GM18502 (cell line): ENCODE measurements around the gene ABCG1.
"Not testable (repeated sequence)": the region's sequence is repeated elsewhere in the genome, so short reads cannot be mapped to it uniquely, and the experiment has no call there.

ENCODE experiments used
- ATAC-seq: cut with Tn5 transposase; IDR thresholded peaks from one replicate; pipeline ENCODE4 v1.9.1; 2021; ENCODE audit warnings: mild to moderate bottlenecking; ENCODE audit not compliant: unreplicated experiment, poor library complexity

The ABCG1 gene

GRCh38 chr21:42285569-42286245 lies 66.8 kb downstream of the ABCG1 start:
- ATAC-seq = no peak

GRCh38 chr21:42286416-42286815 lies 67.5 kb downstream of the ABCG1 start:
- ATAC-seq = no peak

GRCh38 chr21:42287193-42288083 lies 68.5 kb downstream of the ABCG1 start:
- ATAC-seq = no peak

- ATAC-seq = no peak
Observed at GRCh38 chr21:42288962-42289361, 70.0 kb downstream of the ABCG1 start.

GRCh38 chr21:42289926-42290325 lies 71.0 kb downstream of the ABCG1 start:
- ATAC-seq = no peak

- no peak for ATAC-seq
Observed at GRCh38 chr21:42290505-42290904, 71.6 kb downstream of the ABCG1 start.

- no peak for ATAC-seq
Observed at GRCh38 chr21:42291003-42291750, 72.2 kb downstream of the ABCG1 start.

GRCh38 chr21:42291751-42292562 lies 73.0 kb downstream of the ABCG1 start:
- no peak for ATAC-seq

GRCh38 chr21:42292563-42293142 lies 73.7 kb downstream of the ABCG1 start:
- ATAC-seq = not testable (repeated sequence)

GRCh38 chr21:42293649-42294272 lies 74.8 kb downstream of the ABCG1 start:
- ATAC-seq = no peak

- no peak for ATAC-seq
Observed at GRCh38 chr21:42294273-42294880, 75.4 kb downstream of the ABCG1 start.

- no peak for ATAC-seq
Observed at GRCh38 chr21:42295845-42296244, 76.9 kb downstream of the ABCG1 start.

GRCh38 chr21:42296501-42296900 lies 77.6 kb downstream of the ABCG1 start:
- no peak for ATAC-seq

- no peak for ATAC-seq
Observed at GRCh38 chr21:42297377-42297776, 78.4 kb downstream of the ABCG1 start.

- no peak for ATAC-seq
Observed at GRCh38 chr21:42298237-42298636, 79.3 kb downstream of the ABCG1 start.

- no peak for ATAC-seq
Observed at GRCh38 chr21:42298657-42299056, 79.7 kb downstream of the ABCG1 start.

- no peak for ATAC-seq
Observed at GRCh38 chr21:42299324-42300044, 80.5 kb downstream of the ABCG1 start.

GRCh38 chr21:42300045-42300583 lies 81.2 kb downstream of the ABCG1 start:
- no peak for ATAC-seq
